ENCODE data around the gene CCDC124. TPM values are rescaled to one million over a fixed set of nuclear protein-coding genes. Genes with fewer than 3 reads are reported as not detected.

Gene CCDC124
- polyA plus RNA-seq, 1 of the 3 experiments (the other 2 are of a cell fraction) = 231 TPM

GRCh38 chr19:17926044-17926443 lies 6.8 kb upstream of the CCDC124 start:
- Histone ChIP-seq H3K79me2 (ENCODE audit: insufficient read depth) (no peaks in the 10 kb centered on the region), H3K4me1 (ENCODE audit: control insufficient read depth in 1 of 2, insufficient read depth in 2 of 2, low read depth in 1 of 2, low read length in 1 of 2) (no peaks in the 10 kb centered on the region), H3K9me3 (no peaks in the 10 kb centered on the region), H3F3A (replicated peaks; ENCODE audit: insufficient read depth) (no peaks in the 10 kb centered on the region), H4K20me1 (ENCODE audit: insufficient read depth) (no peaks in the 10 kb centered on the region), H3K9me2 (no peaks in the 10 kb centered on the region), H3K4me2 (no peak overlapping the region), H2AFZ (ENCODE audit: low read depth) (no peak overlapping the region), H3K9ac (no peak overlapping the region), H3K27me3 (ENCODE audit: insufficient read depth) (no peaks in the 10 kb centered on the region; the same call in 1 of the 2 replicates), H3K4me3 (ENCODE audit: low read depth in 2 of 2, low read length in 1 of 2) (no peak overlapping the region), H3K36me3 (replicated peaks in 1 of 2; ENCODE audit: control insufficient read depth in 1 of 2, insufficient read depth in 2 of 2, low read length in 1 of 2) (no peaks in the 10 kb centered on the region), H3K27ac (ENCODE audit: low read depth in 2 of 2, low read length in 1 of 2) (no peak overlapping the region)
- 42% methylated on average over 4 of the region's 4 CpGs for WGBS (ENCODE audit: low lambda C conversion rate)
- ChIA-PET POLR2A (no interaction called here), CTCF (interaction anchor here (1.3 kb wide), 1 partner anchor 81 kb away, joined by 3 read pairs; no protein-coding TSS in a partner anchor)
- no peak for TF ChIP-seq TAF1 (IDR thresholded peaks at IDR 0.05; ENCODE audit: borderline replicate concordance, low read depth, low read length)
- no peak for TF ChIP-seq NFIC (IDR thresholded peaks at IDR 0.05; ENCODE audit: borderline replicate concordance)
- TF ChIP-seq MXI1 (IDR thresholded peaks at IDR 0.05; ENCODE audit: low read depth, low read length) = no peak
- no peak for TF ChIP-seq FOSL2 (IDR thresholded peaks at IDR 0.05; ENCODE audit: borderline replicate concordance, low read depth)
- no peak for TF ChIP-seq USF2 (IDR thresholded peaks at IDR 0.05; ENCODE audit: borderline replicate concordance, low read depth, low read length)
- no peak for TF ChIP-seq ZBTB33 (IDR thresholded peaks at IDR 0.05; ENCODE audit: borderline replicate concordance, low read depth)
- no peak for TF ChIP-seq SMC3 (IDR thresholded peaks at IDR 0.05; ENCODE audit: low read depth, low read length)
- TF ChIP-seq SIN3A (IDR thresholded peaks at IDR 0.05; ENCODE audit: borderline replicate concordance, low read depth, low read length) = no peak
- TF ChIP-seq EZH2phosphoT487 (IDR thresholded peaks at IDR 0.05; ENCODE audit: borderline replicate concordance, low read depth) = no peak
- no peak for TF ChIP-seq TEAD4 (IDR thresholded peaks at IDR 0.05; ENCODE audit: borderline replicate concordance, insufficient read depth)
- no peak for DNase-seq

GRCh38 chr19:17929056-17929455 lies 3.8 kb upstream of the CCDC124 start:
- Histone ChIP-seq H3F3A (replicated peaks; ENCODE audit: insufficient read depth) (no peaks in the 10 kb centered on the region), H3K9me2 (no peaks in the 10 kb centered on the region), H3K4me3 (ENCODE audit: low read depth in 2 of 2, low read length in 1 of 2) (no peak overlapping the region), H3K9ac (no peak overlapping the region), H3K79me2 (ENCODE audit: insufficient read depth) (peaks cover 12% of the 10 kb centered on the region), H3K9me3 (no peaks in the 10 kb centered on the region), H3K4me1 (ENCODE audit: control insufficient read depth in 1 of 2, insufficient read depth in 2 of 2, low read depth in 1 of 2, low read length in 1 of 2) (peaks cover 0 to 10% of the 10 kb centered on the region in 2 experiments; a peak in 1 of 4 replicates), H2AFZ (ENCODE audit: low read depth) (no peak overlapping the region), H3K36me3 (replicated peaks in 1 of 2; ENCODE audit: control insufficient read depth in 1 of 2, insufficient read depth in 2 of 2, low read length in 1 of 2) (no peaks in the 10 kb centered on the region), H4K20me1 (ENCODE audit: insufficient read depth) (no peaks in the 10 kb centered on the region), H3K27ac (ENCODE audit: low read depth in 2 of 2, low read length in 1 of 2) (no peak overlapping the region), H3K27me3 (ENCODE audit: insufficient read depth) (no peaks in the 10 kb centered on the region; the same call in 1 of the 2 replicates), H3K4me2 (no peak overlapping the region)
- 53% methylated on average over 4 of the region's 4 CpGs for WGBS (ENCODE audit: low lambda C conversion rate)
- ChIA-PET POLR2A (no interaction called here), CTCF (interaction anchor here (0.6 to 21.7 kb wide), 4 partner anchors 9 to 364 kb away, joined by 3 to 464 read pairs (median 4); no protein-coding TSS in a partner anchor)
- TF ChIP-seq ELF1 (IDR thresholded peaks at IDR 0.05) = no peak
- TF ChIP-seq TEAD4 (IDR thresholded peaks at IDR 0.05; ENCODE audit: borderline replicate concordance, insufficient read depth) = no peak
- no peak for TF ChIP-seq CHD2 (IDR thresholded peaks at IDR 0.05; ENCODE audit: low read length, partially characterized antibody)
- TF ChIP-seq FOSL2 (IDR thresholded peaks at IDR 0.05; ENCODE audit: borderline replicate concordance, low read depth) = no peak
- TF ChIP-seq USF2 (IDR thresholded peaks at IDR 0.05; ENCODE audit: borderline replicate concordance, low read depth, low read length) = no peak
- no peak for TF ChIP-seq GABPA (IDR thresholded peaks at IDR 0.05; ENCODE audit: low read depth)
- no peak for TF ChIP-seq RXRA (IDR thresholded peaks at IDR 0.05; ENCODE audit: borderline replicate concordance, low read depth)
- no peak for DNase-seq
